HepG2 (cell line): ENCODE measurements around the gene GALK2. TPM values are rescaled to one million over a fixed set of nuclear protein-coding genes. Genes with fewer than 3 reads are reported as not detected.
A peak's percentile ranks its signal among the peaks of the same experiment; 100 is the strongest.

ENCODE experiments used
- ATAC-seq: fragments of 200-7000 bp; cut with Tn5 transposase; 3 replicates; pipeline ENCODE4 v1.9.1; 2020; ENCODE audit warnings: mild to moderate bottlenecking, moderate library complexity
- Bru-seq: library from RNA; stranded (reverse); fragments of 400-500 nt; gene quantifications from one replicate; lab custom pipeline; 2021; lab: Mats Ljungman, UMichigan
- BruChase-seq, 2 experiments: library from RNA; stranded (reverse); fragments of 400-500 nt; gene quantifications; one replicate each; lab custom pipeline; 2021; lab: Mats Ljungman, UMichigan
- BruUV-seq: library from RNA; stranded (reverse); fragments of 400-500 nt; replicated peaks from 2 replicates; lab custom pipeline; 2021; lab: Mats Ljungman, UMichigan
- CTCF ChIA-PET: fragments of 300-600 bp; formaldehyde crosslinking; extraction: SDS; loops from one replicate; lab custom pipeline; 2021; ENCODE audit warnings: low total read pairs, inconsistent platforms, low intra/inter-chr PET ratio; lab: Yijun Ruan, JAX
- POLR2A ChIA-PET: fragments of 350-600 bp; sonication (Branson Sonifier 250); formaldehyde crosslinking; loops from one replicate; lab custom pipeline; 2020; ENCODE audit warnings: antibody characterized with exemption, inconsistent platforms; lab: Yijun Ruan, JAX
- DNase-seq: peaks from one replicate; pipeline ENCODE4 v3.0.0-alpha.2; 2015; ENCODE audit warnings: low spot score
- FAIRE-seq: peaks from 3 replicates; lab custom pipeline; 2011; peaks lifted over from hg19 to GRCh38; lab: Jason Lieb, UNC
- H2AFZ ChIP-seq: one replicate; pipeline ENCODE4 v1.6.1; 2011; ENCODE audit warnings: low read length, inconsistent platforms
- H3K27ac ChIP-seq: fragments of 300-600 bp; 3 replicates; pipeline ENCODE4 v1.8.0; 2011; ENCODE audit warnings: mixed run types, mild to moderate bottlenecking, mixed read lengths, low read length, inconsistent platforms; ENCODE audit not compliant: insufficient read depth; ENCODE audit errors: extremely low read length
- H3K27me3 ChIP-seq, 2 experiments: fragments of 200-600 bp in 1 of 2; 2 replicates in 1 of 2; 3 replicates in 1 of 2; pipeline versions ENCODE4 v1.6.0 to v1.8.0; 2011; ENCODE audit warnings: low read length in 2 of 2, mild to moderate bottlenecking in 2 of 2, moderate library complexity in 2 of 2, inconsistent platforms in 1 of 2; ENCODE audit not compliant: insufficient read depth in 2 of 2, control insufficient read depth in 1 of 2
- H3K36me3 ChIP-seq, 2 experiments: fragments of 200-600 bp in 1 of 2; replicated peaks in 1 of 2; 2 replicates in 1 of 2; 3 replicates in 1 of 2; pipeline versions ENCODE4 v1.5.1 to v1.8.0; 2011; ENCODE audit warnings: low read length in 2 of 2, inconsistent platforms in 1 of 2; ENCODE audit not compliant: insufficient read depth in 2 of 2, control insufficient read depth in 1 of 2
- H3K4me1 ChIP-seq: 2 replicates; pipeline ENCODE4 v1.5.1; 2012; ENCODE audit warnings: low read length, inconsistent platforms; ENCODE audit not compliant: insufficient read depth
- H3K4me2 ChIP-seq: 2 replicates; pipeline ENCODE4 v1.6.0; 2011; ENCODE audit warnings: low read depth, low read length, inconsistent platforms
- H3K4me3 ChIP-seq, 3 experiments: fragments of 200-600 bp in 1 of 3; sonication (generic), shearing (Covaris generic) in 1 of 3; replicated peaks in 1 of 3; 2 replicates each; pipeline ENCODE4 v1.5.1; 2011 to 2016; ENCODE audit warnings: low read length in 3 of 3, inconsistent platforms in 2 of 3, low read depth in 2 of 3, mild to moderate bottlenecking in 2 of 3, control low read depth in 1 of 3, mixed read lengths in 1 of 3; ENCODE audit not compliant: insufficient read depth in 1 of 3
- H3K79me2 ChIP-seq: one replicate; pipeline ENCODE4 v1.6.1; 2011; ENCODE audit warnings: low read length, inconsistent platforms; ENCODE audit not compliant: insufficient read depth
- H3K9ac ChIP-seq: 2 replicates; pipeline ENCODE4 v1.6.0; 2011; ENCODE audit warnings: mild to moderate bottlenecking, low read depth, low read length, inconsistent platforms; ENCODE audit not compliant: insufficient read depth
- H3K9me3 ChIP-seq: 2 replicates; pipeline ENCODE4 v1.5.1; 2012; ENCODE audit warnings: mild to moderate bottlenecking, low read length
- H4K20me1 ChIP-seq: 2 replicates; pipeline ENCODE4 v1.6.0; 2011; ENCODE audit warnings: inconsistent platforms, mild to moderate bottlenecking, low read length, moderate library complexity; ENCODE audit not compliant: insufficient read depth
- AGO1 ChIP-seq: fragments of 200-400 bp; formaldehyde crosslinking; IDR thresholded peaks from 2 replicates; pipeline ENCODE4 v1.6.1; 2017; ENCODE audit warnings: mild to moderate bottlenecking, low read depth, low read length, moderate library complexity; ENCODE audit not compliant: poor library complexity, severe bottlenecking
- ELF3 ChIP-seq: IDR thresholded peaks from 2 replicates; pipeline ENCODE4 v1.6.1; 2016; ENCODE audit warnings: missing genetic modification reagents, missing compliant biosample characterization
- GABPB1 ChIP-seq: IDR thresholded peaks from 2 replicates; pipeline ENCODE4 v1.6.1; 2016; ENCODE audit warnings: mild to moderate bottlenecking, missing genetic modification reagents, moderate library complexity, missing compliant biosample characterization
- GLI4 ChIP-seq: sonication (generic); formaldehyde crosslinking; IDR thresholded peaks from 2 replicates; pipeline ENCODE4 v1.5.1; 2020; ENCODE audit warnings: missing genetic modification reagents, mild to moderate bottlenecking, moderate library complexity, borderline replicate concordance
- KLF15 ChIP-seq: sonication (generic); formaldehyde crosslinking; IDR thresholded peaks from 2 replicates; pipeline ENCODE4 v1.8.1; 2023; ENCODE audit warnings: borderline replicate concordance, mild to moderate bottlenecking, inconsistent platforms, missing genetic modification reagents, mixed read lengths
- KLF9 ChIP-seq: IDR thresholded peaks from 2 replicates; pipeline ENCODE4 v1.6.1; 2016; ENCODE audit warnings: low read depth
- MED13 ChIP-seq: sonication (generic); formaldehyde crosslinking; IDR thresholded peaks from 2 replicates; pipeline ENCODE4 v1.5.0; 2020; ENCODE audit warnings: missing genetic modification reagents
- MZF1 ChIP-seq: sonication (generic); formaldehyde crosslinking; IDR thresholded peaks from 2 replicates; pipeline ENCODE4 v1.8.1; 2023; ENCODE audit warnings: mild to moderate bottlenecking, missing genetic modification reagents, borderline replicate concordance
- NR1H2 ChIP-seq: sonication (generic); formaldehyde crosslinking; IDR thresholded peaks from 2 replicates; pipeline ENCODE4 v1.8.1; 2022; ENCODE audit warnings: low read depth, missing genetic modification reagents, borderline replicate concordance
- ZNF205 ChIP-seq: IDR thresholded peaks from 2 replicates; pipeline ENCODE4 v1.6.1; 2018; ENCODE audit warnings: missing biosample characterization, missing genetic modification reagents
- ZNF350 ChIP-seq: sonication (generic); formaldehyde crosslinking; IDR thresholded peaks from 2 replicates; pipeline ENCODE4 v1.4.0; 2020; ENCODE audit warnings: mild to moderate bottlenecking, low read depth, missing genetic modification reagents, borderline replicate concordance
- ZNF431 ChIP-seq: sonication (generic); formaldehyde crosslinking; IDR thresholded peaks from 2 replicates; pipeline ENCODE4 v1.9.0; 2022; ENCODE audit warnings: missing genetic modification reagents, low read depth, mild to moderate bottlenecking, borderline replicate concordance
- ZNF790 ChIP-seq: sonication (generic); formaldehyde crosslinking; IDR thresholded peaks from 2 replicates; pipeline ENCODE4 v1.8.0; 2022; ENCODE audit warnings: missing genetic modification reagents, mild to moderate bottlenecking, borderline replicate concordance
- WGBS: methylation state at CpG from one replicate; pipeline ENCODE4 v1.1.6; 2017; ENCODE audit warnings: low lambda C conversion rate; 5-methylcytosine and 5-hydroxymethylcytosine counted together
- in situ Hi-C: cut with HindIII; loops from 2 replicates; pipeline ENCODE4 v1.10.0; 2017; ENCODE audit warnings: low pct_unique_long_range_greater_than_20kb; ENCODE audit not compliant: extremely low pct_ligation_motif_present
- intact Hi-C: fragments of 100-400 bp; cut with micrococcal nuclease; formaldehyde crosslinking; loops from one replicate; pipeline ENCODE4 v1.10.0; 2022; ENCODE audit not compliant: unreplicated experiment
- long read RNA-seq, 2 experiments: library from RNA in 1 of 2; library from polyadenylated mRNA in 1 of 2; stranded (forward) in 1 of 2; unstranded in 1 of 2; transcript quantifications; one replicate each; pipeline ENCODE4 v2.0.0, GENCODE V29; 2019 to 2022
- polyA minus RNA-seq, 3 experiments: library from RNA; depleted of rRNA, polyadenylated mRNA; stranded (reverse); fragments of >200 nt; gene quantifications; 2 replicates each; pipeline ENCODE4 v1.2.3, GENCODE V29; 2011; ENCODE audit warnings: low replicate concordance in 1 of 3
- polyA plus RNA-seq, 8 experiments: library from polyadenylated mRNA; depleted of rRNA in 3 of 8; stranded (reverse) in 7 of 8; unstranded in 1 of 8; fragments of >200 nt; fragmentation: Illumina TruSeq in 4 of 8; extraction: Trizol in 4 of 8; gene quantifications; 2 replicates each; pipeline versions ENCODE4 v1.2.1 to v1.2.3, GENCODE V29; 2011 to 2016; ENCODE audit warnings: low read depth in 4 of 8, missing spikeins in 1 of 8, mixed read lengths in 1 of 8; ENCODE audit not compliant: insufficient read depth in 1 of 8
- total RNA-seq, 5 experiments: library from RNA; depleted of rRNA; stranded (reverse); fragments of >200 nt; fragmentation: Illumina TruSeq; extraction: Trizol; gene quantifications; 2 replicates each; pipeline ENCODE4 v1.2.3, GENCODE V29; 2016; ENCODE audit warnings: low read depth in 1 of 5
- TF ChIP-seq, protein P1 (sequence below): sonication (generic); formaldehyde crosslinking; IDR thresholded peaks from 2 replicates; pipeline ENCODE4 v1.8.1; 2023; ENCODE audit warnings: mild to moderate bottlenecking, missing genetic modification reagents, borderline replicate concordance
- TF ChIP-seq, protein P2 (sequence below): IDR thresholded peaks from 2 replicates; pipeline ENCODE4 v1.6.1; 2016; ENCODE audit warnings: missing compliant biosample characterization, missing genetic modification reagents, borderline replicate concordance

GALK2 gene
- total RNA-seq (2016; rRNA removed; fragmentation: Illumina TruSeq; extraction: Trizol) = 32.8 and 45.5 TPM in 2 replicates
- 72.1 and 80.6 TPM in 2 replicates for total RNA-seq (2016; cell fraction: cytosol; rRNA removed; fragmentation: Illumina TruSeq; extraction: Trizol; ENCODE audit: low read depth)
- 34.2 and 46.1 TPM in 2 replicates for total RNA-seq (2016; cell fraction: insoluble cytoplasmic fraction; rRNA removed; fragmentation: Illumina TruSeq; extraction: Trizol)
- total RNA-seq (2016; cell fraction: membrane; rRNA removed; fragmentation: Illumina TruSeq; extraction: Trizol) = 33.4 and 33.6 TPM in 2 replicates
- total RNA-seq (2016; cell fraction: nucleus; rRNA removed; fragmentation: Illumina TruSeq; extraction: Trizol) = 29.3 and 32.8 TPM in 2 replicates
- polyA plus RNA-seq (2011; rRNA removed) = 15.5 and 17.6 TPM in 2 replicates
- polyA plus RNA-seq (2011; cell fraction: cytosol; rRNA removed) = 17.8 and 18.0 TPM in 2 replicates
- 10.2 and 12.7 TPM in 2 replicates for polyA plus RNA-seq (2011; cell fraction: nucleus; rRNA removed)
- 11.5 and 15.3 TPM in 2 replicates for polyA plus RNA-seq (2012)
- 1.6 and 1.9 TPM in 2 replicates for polyA plus RNA-seq (2016; cell fraction: cytosol; fragmentation: Illumina TruSeq; extraction: Trizol; ENCODE audit: low read depth)
- 29.5 and 33.0 TPM in 2 replicates for polyA plus RNA-seq (2016; cell fraction: insoluble cytoplasmic fraction; fragmentation: Illumina TruSeq; extraction: Trizol; ENCODE audit: low read depth)
- 4.7 and 5.0 TPM in 2 replicates for polyA plus RNA-seq (2016; cell fraction: membrane; fragmentation: Illumina TruSeq; extraction: Trizol; ENCODE audit: low read depth)
- polyA plus RNA-seq (2016; cell fraction: nucleus; fragmentation: Illumina TruSeq; extraction: Trizol; ENCODE audit: insufficient read depth, low read depth) = 15.1 and 15.4 TPM in 2 replicates
- polyA minus RNA-seq (2011; rRNA and poly(A)+ RNA removed; ENCODE audit: low replicate concordance) = 26.0 and 77.8 TPM in 2 replicates
- 18.2 and 19.0 TPM in 2 replicates for polyA minus RNA-seq (2011; cell fraction: cytosol; rRNA and poly(A)+ RNA removed)
- polyA minus RNA-seq (2011; cell fraction: nucleus; rRNA and poly(A)+ RNA removed) = 41.5 and 42.8 TPM in 2 replicates
- percentile 65 among the genes with signal in this experiment for Bru-seq, nascent RNA
- percentile 55 among the genes with signal in this experiment for BruChase-seq, experiment 1, labeled RNA remaining after a 6-hour chase
- BruChase-seq, experiment 2, labeled RNA remaining after a 2-hour chase = percentile 59 among the genes with signal in this experiment
- long read RNA-seq, experiment 1, full-length matches to known transcripts = 10 of 19 reads
- long read RNA-seq, experiment 1, partial matches to known transcripts = 3 of 19 reads
- long read RNA-seq, experiment 1, other reads (novel, unspliced or antisense) = 6 of 19 reads
- long read RNA-seq, experiment 2, full-length matches to known transcripts = 6 of 18 reads
- long read RNA-seq, experiment 2, partial matches to known transcripts = 2 of 18 reads
- long read RNA-seq, experiment 2, other reads (novel, unspliced or antisense) = 10 of 18 reads

DNA sequence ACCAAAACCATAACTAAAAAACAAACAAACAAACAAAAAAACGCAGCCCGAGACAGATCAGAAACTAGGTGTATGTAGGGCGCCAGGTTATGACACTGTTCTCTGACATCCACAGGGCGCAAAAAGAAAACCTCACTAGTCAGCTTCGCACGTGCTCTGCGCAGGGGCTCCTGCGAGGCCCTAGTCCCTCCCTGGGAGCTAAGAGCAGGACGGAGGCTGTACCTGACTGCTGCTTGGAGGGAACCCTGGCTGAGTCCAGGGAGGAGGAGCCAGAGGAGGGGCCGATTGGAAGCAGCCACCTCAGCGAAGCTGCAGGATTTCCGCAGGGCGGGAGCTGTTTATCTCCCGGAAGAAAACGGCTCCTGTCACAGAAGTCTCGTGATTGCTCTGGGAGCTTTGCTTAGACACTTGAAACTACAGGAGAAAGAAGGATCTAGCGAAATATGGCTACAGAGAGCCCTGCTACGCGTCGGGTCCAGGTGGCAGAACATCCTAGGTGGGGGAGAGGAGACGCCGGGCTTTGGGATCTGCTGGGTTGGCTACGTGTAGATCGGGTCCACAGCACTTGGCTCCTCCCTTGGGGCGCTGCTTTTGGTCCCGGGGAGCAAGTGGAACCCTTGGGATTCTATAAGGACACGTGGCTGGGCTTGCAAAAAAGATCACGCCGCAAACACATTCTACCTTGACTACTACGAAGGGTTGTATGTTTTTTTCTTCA, at the start of gene GALK2:
Gene GALK2 (plus strand): TSS at position 368 of the 718 bp plus-strand sequence. CDS start 76 bp downstream, at position 444.
- ChIA-PET CTCF (no interaction called here), POLR2A (interaction anchor here (0.7 to 3.1 kb wide), 10 partner anchors 8 to 1253 kb away, joined by 3 to 40 read pairs (median 4); partner anchors contain the start of genes CEP152, COPS2 and SECISBP2L)
- Histone ChIP-seq H2AFZ (peak within 1 kb of the TSS; percentile 28), H3K4me1 (peaks cover 21% of the 10 kb centered on the region), H3K4me2 (peak within 1 kb of the TSS; percentile 71), H3K27ac (peak within 1 kb of the TSS; percentile 79), H3K36me3 (no peaks in the 10 kb centered on the region), H3K79me2 (peaks cover 15% of the 10 kb centered on the region), H3K27me3 (no peaks in the 10 kb centered on the region), H3K4me3 (peak within 1 kb of the TSS; percentile 72 to 77 (median 74)), H4K20me1 (no peaks in the 10 kb centered on the region), H3K9me3 (no peaks in the 10 kb centered on the region), H3K9ac (peak within 1 kb of the TSS; percentile 75)
- in situ Hi-C loops (no loop called here), intact Hi-C loops (loop anchor here (2.0 kb wide), 1 partner anchor 15 kb away; the partner anchor contains the start of gene COPS2)
- ATAC-seq (peak; percentile 100), FAIRE-seq (peak; percentile 80), DNase-seq (peak; percentile 84)
- WGBS = 12% methylated on average over 26 of the region's 30 CpGs
- BruUV-seq = no TSS peak
- no peak for TF ChIP-seq AGO1
- TF ChIP-seq ELF3 (CRISPR knock-in tag) = peak; percentile 75
- peak; percentile 79; the same call in 1 of the 2 replicates for TF ChIP-seq ZNF350 (CRISPR knock-in tag)
- no peak for TF ChIP-seq GLI4
- TF ChIP-seq MZF1 (CRISPR knock-in tag) = no peak
- 0 out of 2 replicates have a peak, but pooled peaks have one; percentile 37 for TF ChIP-seq KLF15 (CRISPR knock-in tag)
- TF ChIP-seq KLF9 = peak; percentile 44; the same call in 1 of the 2 replicates
- TF ChIP-seq, protein P1, sequence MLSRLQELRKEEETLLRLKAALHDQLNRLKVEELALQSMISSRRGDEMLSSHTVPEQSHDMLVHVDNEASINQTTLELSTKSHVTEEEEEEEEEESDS = 0 out of 2 replicates have a peak, but pooled peaks have one; percentile 48
- no peak for TF ChIP-seq ZNF790 (CRISPR knock-in tag)
- TF ChIP-seq, protein P2, sequence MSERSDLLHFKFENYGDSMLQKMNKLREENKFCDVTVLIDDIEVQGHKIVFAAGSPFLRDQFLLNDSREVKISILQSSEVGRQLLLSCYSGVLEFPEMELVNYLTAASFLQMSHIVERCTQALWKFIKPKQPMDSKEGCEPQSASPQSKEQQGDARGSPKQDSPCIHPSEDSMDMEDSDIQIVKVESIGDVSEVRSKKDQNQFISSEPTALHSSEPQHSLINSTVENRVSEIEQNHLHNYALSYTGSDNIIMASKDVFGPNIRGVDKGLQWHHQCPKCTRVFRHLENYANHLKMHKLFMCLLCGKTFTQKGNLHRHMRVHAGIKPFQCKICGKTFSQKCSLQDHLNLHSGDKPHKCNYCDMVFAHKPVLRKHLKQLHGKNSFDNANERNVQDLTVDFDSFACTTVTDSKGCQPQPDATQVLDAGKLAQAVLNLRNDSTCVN (CRISPR knock-in tag) = 0 out of 2 replicates have a peak, but pooled peaks have one; percentile 28
- peak; percentile 73 for TF ChIP-seq GABPB1 (CRISPR knock-in tag)
- peak; percentile 23; the same call in 1 of the 2 replicates for TF ChIP-seq NR1H2
- no peak for TF ChIP-seq MED13
- no peak for TF ChIP-seq ZNF431
- 0 out of 2 replicates have a peak, but pooled peaks have one; percentile 21 for TF ChIP-seq ZNF205 (CRISPR knock-in tag)
